Astrocyte of the cerebellum (primary cell): ENCODE measurements around the gene UTP25.

ENCODE experiments used
- DNase-seq: peaks from one replicate; pipeline ENCODE4 v3.0.0-alpha.2; 2011; ENCODE audit warnings: low read depth
- H3K4me3 ChIP-seq: 2 replicates; pipeline ENCODE4 v1.5.1; 2011; ENCODE audit warnings: mild to moderate bottlenecking, low read depth, low read length, moderate library complexity
- in situ Hi-C: cut with HindIII; loops from 2 replicates; pipeline ENCODE4 v1.10.0; 2017; ENCODE audit warnings: low sequenced_read_pairs
- TF ChIP-seq, protein P1 (sequence below): IDR thresholded peaks from 2 replicates; pipeline ENCODE4 v1.5.1; 2012; ENCODE audit warnings: low read length, low read depth, moderate library complexity, mild to moderate bottlenecking; ENCODE audit errors: missing control alignments

Gene UTP25

DNA sequence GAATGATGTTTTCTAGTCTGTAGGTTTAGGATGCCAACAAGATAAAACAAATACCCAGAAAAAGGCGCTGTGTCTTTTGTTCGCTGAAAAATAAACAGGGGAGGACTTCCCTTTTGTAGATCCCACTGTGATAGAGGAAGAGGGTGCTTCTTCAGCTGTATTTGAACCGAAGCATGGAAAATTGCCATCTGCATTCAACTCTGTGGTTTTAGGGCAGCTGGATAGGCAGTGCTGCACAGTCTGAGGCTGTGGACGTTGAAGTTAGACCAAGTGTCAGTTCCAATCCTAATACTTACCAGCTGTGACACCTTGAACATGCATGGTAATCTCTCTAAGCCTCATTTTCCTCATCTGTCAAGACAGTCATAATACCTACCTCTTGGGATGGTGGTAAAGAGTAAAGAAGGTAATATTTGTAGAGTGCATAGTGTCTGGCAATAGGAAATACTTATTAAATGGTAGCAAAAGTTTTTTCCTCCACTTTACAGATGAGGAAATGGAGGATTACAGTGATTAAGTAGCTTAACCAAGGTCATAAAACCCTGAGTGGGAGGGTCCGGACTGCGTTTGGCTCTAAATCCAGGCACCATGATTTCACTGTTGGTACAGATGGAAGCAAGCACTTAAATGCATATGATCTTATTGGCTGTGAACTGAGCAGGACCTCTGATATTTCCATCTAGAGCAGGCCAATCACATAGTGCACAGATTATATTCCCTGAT, 48.5 kb downstream of the UTP25 start:
- in situ Hi-C loops, result no loop called here
- DNase-seq, result no peak
- no peak overlapping the region for H3K4me3 ChIP-seq
- TF ChIP-seq, protein P1, sequence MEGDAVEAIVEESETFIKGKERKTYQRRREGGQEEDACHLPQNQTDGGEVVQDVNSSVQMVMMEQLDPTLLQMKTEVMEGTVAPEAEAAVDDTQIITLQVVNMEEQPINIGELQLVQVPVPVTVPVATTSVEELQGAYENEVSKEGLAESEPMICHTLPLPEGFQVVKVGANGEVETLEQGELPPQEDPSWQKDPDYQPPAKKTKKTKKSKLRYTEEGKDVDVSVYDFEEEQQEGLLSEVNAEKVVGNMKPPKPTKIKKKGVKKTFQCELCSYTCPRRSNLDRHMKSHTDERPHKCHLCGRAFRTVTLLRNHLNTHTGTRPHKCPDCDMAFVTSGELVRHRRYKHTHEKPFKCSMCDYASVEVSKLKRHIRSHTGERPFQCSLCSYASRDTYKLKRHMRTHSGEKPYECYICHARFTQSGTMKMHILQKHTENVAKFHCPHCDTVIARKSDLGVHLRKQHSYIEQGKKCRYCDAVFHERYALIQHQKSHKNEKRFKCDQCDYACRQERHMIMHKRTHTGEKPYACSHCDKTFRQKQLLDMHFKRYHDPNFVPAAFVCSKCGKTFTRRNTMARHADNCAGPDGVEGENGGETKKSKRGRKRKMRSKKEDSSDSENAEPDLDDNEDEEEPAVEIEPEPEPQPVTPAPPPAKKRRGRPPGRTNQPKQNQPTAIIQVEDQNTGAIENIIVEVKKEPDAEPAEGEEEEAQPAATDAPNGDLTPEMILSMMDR, result no peak

DNA sequence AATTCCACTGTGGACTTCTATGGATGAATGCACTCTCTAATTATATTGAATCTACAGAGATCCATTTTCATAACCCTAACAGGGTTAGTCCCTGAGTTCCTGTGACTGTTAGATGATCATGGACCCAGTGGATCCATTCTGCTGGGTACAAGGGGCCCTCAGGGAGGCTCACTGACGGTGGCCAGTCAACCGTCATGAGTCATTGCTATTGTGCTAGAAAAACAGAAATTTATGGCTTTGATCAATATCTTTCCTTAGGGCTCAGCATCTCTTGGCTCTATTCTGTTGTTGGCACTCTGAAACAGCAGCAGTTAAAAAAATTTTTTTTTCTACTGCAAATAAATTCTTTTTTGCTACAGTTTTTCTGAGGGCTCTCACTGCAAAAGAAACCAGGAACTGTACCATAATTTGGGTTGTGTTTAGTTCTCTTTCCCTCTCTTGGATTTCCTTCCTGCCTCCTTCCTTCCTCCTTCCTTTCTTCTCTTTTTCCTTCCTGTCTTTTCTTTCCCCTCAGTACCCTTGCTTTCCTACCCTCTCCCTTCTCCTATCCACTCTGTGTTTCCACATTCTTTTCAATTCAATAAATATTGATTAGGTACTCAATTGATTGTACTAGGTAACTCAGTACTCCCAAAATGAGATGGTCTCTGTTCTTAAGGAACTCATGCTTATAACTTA, 49.5 kb downstream of the UTP25 start:
- in situ Hi-C loops, result no loop called here
- TF ChIP-seq, protein P1, result no peak
- no peak for DNase-seq
- no peak overlapping the region for H3K4me3 ChIP-seq

DNA sequence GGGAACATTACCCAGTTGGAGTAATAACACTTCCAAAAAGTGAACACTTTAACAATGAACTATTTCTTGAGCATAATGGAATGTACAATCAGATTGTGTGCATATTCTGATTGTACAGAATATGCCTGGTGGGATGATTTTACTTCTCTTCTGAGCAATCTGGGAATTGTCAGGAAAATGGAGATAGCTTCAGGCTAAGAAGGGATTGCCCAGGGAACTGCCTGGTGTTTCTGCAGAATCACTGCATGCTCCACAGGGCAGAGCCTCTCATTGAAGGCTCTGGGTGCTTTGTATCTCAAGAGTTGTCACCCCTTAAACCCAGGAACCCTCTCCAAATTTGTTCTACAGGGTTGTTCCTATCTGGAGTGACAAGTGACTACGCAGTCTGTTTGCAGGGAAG, 51.2 kb downstream of the UTP25 start:
- TF ChIP-seq, protein P1, result no peak
- no peak overlapping the region for H3K4me3 ChIP-seq
- in situ Hi-C loops, result no loop called here
- no peak for DNase-seq

DNA sequence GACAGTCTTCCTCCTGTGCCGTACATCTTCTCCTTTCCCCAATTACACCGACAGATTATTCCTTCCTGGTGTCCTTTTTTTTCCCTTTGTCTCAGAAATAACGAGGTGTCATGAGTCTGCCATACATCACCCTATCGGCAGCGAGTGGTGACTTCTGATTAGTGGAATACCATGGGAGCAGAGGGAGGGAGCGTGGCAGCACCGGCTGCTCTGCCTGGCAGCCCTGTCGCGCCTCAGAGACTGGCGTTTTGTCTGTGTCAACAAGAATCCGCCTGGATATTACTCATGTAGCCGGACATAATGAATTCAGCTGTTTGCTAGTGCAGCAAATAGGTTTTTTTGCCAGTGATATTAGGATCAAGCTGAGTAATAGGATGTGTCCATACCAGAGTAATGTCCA, 51.8 kb downstream of the UTP25 start:
- H3K4me3 ChIP-seq, result no peak overlapping the region
- no peak for DNase-seq
- in situ Hi-C loops, result no loop called here
- TF ChIP-seq, protein P1, result no peak

DNA sequence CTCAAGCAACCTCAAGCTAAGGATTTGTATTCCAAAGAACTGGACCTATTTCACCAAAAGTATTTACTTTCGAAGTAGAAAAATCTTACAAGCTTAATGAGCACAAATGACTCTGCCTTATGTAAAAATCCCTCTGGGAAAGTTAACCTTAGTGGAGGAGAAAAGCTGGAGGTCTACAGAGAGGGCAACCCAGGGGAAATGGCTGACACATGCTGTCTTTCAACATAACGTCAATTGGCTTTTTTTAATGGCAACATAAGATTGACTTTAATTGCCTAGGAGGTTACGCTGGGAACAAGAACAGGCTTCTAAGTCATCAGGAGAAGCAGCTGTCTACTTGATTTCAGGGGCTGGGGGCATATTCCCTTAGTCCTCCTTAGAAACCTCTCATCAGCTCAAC, 52.3 kb downstream of the UTP25 start:
- TF ChIP-seq, protein P1, result no peak
- in situ Hi-C loops, result no loop called here
- no peak overlapping the region for H3K4me3 ChIP-seq

DNA sequence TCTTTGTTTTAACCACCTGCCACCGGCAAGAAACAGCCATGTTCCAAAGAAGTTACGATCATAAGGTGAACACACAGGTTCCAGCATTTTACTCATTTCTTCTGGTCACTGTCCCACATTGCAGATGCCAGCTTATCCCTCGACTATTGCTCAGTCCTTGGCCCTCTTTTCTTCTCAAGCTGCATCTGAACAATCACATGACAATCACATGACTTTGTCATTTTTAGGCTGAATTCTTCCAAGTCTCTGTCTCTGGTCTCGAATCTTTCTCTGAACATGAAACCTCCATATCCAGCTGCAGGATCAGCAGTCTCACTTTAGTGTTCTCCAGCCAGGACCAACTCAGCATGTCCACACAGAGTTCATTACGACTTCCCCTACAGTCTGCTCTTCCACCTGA, 53.8 kb downstream of the UTP25 start:
- H3K4me3 ChIP-seq, result no peak overlapping the region
- TF ChIP-seq, protein P1, result no peak

More for the DNA sequence above, 52.3 kb downstream of the UTP25 start:
- no peak for DNase-seq

More for the DNA sequence above, 53.8 kb downstream of the UTP25 start:
- in situ Hi-C loops, result no loop called here
- DNase-seq, result no peak
